Lower leg skin (tissue), 3 donors: ENCODE data around the gene PMPCA.

Experiments used
- POLR2A ChIP-seq, 2 donors: fragments of 450-650 bp; IDR thresholded peaks; one replicate each; pipeline ENCODE4 v1.6.1; 2016 to 2017; ENCODE audit warnings: antibody characterized with exemption in 2 of 2, mild to moderate bottlenecking in 1 of 2, moderate library complexity in 1 of 2
- TF ChIP-seq, protein P1 (sequence below), 3 donors: fragments of 450-650 bp; IDR thresholded peaks; one replicate each; pipeline ENCODE4 v1.5.1; 2016; ENCODE audit warnings: antibody characterized with exemption in 3 of 3, mild to moderate bottlenecking in 3 of 3, moderate library complexity in 2 of 3

DNA sequence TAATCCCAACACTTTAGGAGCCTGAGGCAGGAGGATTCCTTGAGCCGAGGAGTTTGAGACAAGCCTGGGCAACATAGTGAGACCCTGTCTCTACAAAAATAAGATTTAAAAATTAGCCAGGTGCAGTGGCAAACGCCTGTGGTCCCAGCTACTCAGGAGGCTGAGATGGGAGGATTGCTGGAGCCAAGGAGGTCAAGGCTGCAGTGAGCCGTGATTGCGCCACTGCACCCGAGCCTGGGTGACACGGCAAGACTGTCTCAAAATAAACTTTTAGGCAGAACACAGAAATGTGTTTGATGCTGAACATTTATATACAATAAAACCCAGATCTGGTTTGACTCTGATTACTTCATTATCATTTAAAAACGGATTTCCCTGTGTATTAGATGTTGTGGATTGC, 5.0 kb upstream of the PMPCA start:
- TF ChIP-seq, protein P1, sequence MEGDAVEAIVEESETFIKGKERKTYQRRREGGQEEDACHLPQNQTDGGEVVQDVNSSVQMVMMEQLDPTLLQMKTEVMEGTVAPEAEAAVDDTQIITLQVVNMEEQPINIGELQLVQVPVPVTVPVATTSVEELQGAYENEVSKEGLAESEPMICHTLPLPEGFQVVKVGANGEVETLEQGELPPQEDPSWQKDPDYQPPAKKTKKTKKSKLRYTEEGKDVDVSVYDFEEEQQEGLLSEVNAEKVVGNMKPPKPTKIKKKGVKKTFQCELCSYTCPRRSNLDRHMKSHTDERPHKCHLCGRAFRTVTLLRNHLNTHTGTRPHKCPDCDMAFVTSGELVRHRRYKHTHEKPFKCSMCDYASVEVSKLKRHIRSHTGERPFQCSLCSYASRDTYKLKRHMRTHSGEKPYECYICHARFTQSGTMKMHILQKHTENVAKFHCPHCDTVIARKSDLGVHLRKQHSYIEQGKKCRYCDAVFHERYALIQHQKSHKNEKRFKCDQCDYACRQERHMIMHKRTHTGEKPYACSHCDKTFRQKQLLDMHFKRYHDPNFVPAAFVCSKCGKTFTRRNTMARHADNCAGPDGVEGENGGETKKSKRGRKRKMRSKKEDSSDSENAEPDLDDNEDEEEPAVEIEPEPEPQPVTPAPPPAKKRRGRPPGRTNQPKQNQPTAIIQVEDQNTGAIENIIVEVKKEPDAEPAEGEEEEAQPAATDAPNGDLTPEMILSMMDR (IDR thresholded peaks at IDR 0.05), result no peak
- TF ChIP-seq POLR2A (IDR thresholded peaks at IDR 0.05), result no peak
